IgD-negative memory B cell (primary cell): ENCODE results near the gene IDI2. TPM values are rescaled to one million over a fixed set of nuclear protein-coding genes. Genes with fewer than 3 reads are reported as not detected.

Experiments used
- H3K27ac Mint-ChIP-seq, 3 donors: one replicate each; pipeline ENCODE4 v1.8.0; 2020 to 2022; ENCODE audit warnings: mild to moderate bottlenecking in 3 of 3, mixed read lengths in 3 of 3, moderate library complexity in 1 of 3
- H3K27me3 Mint-ChIP-seq: one replicate; pipeline ENCODE4 v1.8.0; 2021; ENCODE audit warnings: mixed read lengths
- H3K36me3 Mint-ChIP-seq: one replicate; pipeline ENCODE4 v1.8.0; 2020; ENCODE audit warnings: mild to moderate bottlenecking, mixed read lengths
- H3K4me1 Mint-ChIP-seq, 3 donors: one replicate each; pipeline ENCODE4 v1.8.0; 2020 to 2022; ENCODE audit warnings: mixed read lengths in 3 of 3, mild to moderate bottlenecking in 1 of 3
- H3K4me3 Mint-ChIP-seq, 4 donors: one replicate each; pipeline ENCODE4 v1.8.0; 2020 to 2022; ENCODE audit warnings: mild to moderate bottlenecking in 4 of 4, mixed read lengths in 4 of 4, moderate library complexity in 3 of 4
- H3K9me3 Mint-ChIP-seq, 3 donors: one replicate each; pipeline ENCODE4 v1.8.0; 2020 to 2021; ENCODE audit warnings: mixed read lengths in 3 of 3, mild to moderate bottlenecking in 1 of 3
- polyA plus RNA-seq: library from polyadenylated mRNA; unstranded; fragments of 300-500 nt; fragmentation: Illumina TruSeq; gene quantifications from one replicate; pipeline ENCODE4 v1.2.3, GENCODE V29; 2021

Gene IDI2
- polyA plus RNA-seq, 1 donor from 2014 or later: not detected

- Mint-ChIP-seq H3K27me3 (no peaks in the 10 kb centered on the region), H3K36me3 (peaks cover 8% of the 10 kb centered on the region), H3K9me3 (peaks cover under 1 to 10% (median 6%) of the 10 kb centered on the region in 3 donors), H3K4me3 (no peak overlapping the region), H3K4me1 (peaks cover 0 to under 1% (median 0%) of the 10 kb centered on the region in 3 donors), H3K27ac (no peak overlapping the region)
These were observed 19.1 kb downstream of the IDI2 start for GRCh38 chr10:1006573-1006972.

- Mint-ChIP-seq H3K4me3 (no peak overlapping the region), H3K36me3 (peaks cover 18% of the 10 kb centered on the region), H3K27me3 (no peaks in the 10 kb centered on the region), H3K4me1 (peaks cover 0 to 2% (median 0%) of the 10 kb centered on the region in 3 donors), H3K27ac (no peak overlapping the region), H3K9me3 (peaks cover 2 to 10% (median 6%) of the 10 kb centered on the region in 3 donors)
These were observed 21.6 kb downstream of the IDI2 start for GRCh38 chr10:1003884-1004670.

GRCh38 chr10:1002425-1003006 is 23.1 kb downstream of the IDI2 start:
- Mint-ChIP-seq H3K4me3 (no peak overlapping the region), H3K36me3 (peaks cover 20% of the 10 kb centered on the region), H3K4me1 (peaks cover 0 to 2% (median 0%) of the 10 kb centered on the region in 3 donors), H3K27ac (no peak overlapping the region), H3K9me3 (peaks cover 2 to 10% (median 6%) of the 10 kb centered on the region in 3 donors), H3K27me3 (no peaks in the 10 kb centered on the region)

GRCh38 chr10:997266-998022 is 28.2 kb downstream of the IDI2 start:
- peaks cover 2 to 3% (median 2%) of the 10 kb centered on the region in 3 donors for H3K9me3 Mint-ChIP-seq
- H3K27ac Mint-ChIP-seq: peak overlapping the region in 1 of 3 donors; percentile 28
- peaks cover 2 to 10% (median 3%) of the 10 kb centered on the region in 3 donors for H3K4me1 Mint-ChIP-seq
- H3K36me3 Mint-ChIP-seq: peaks cover 23% of the 10 kb centered on the region
- H3K27me3 Mint-ChIP-seq: no peaks in the 10 kb centered on the region
- no peak overlapping the region for H3K4me3 Mint-ChIP-seq

- no peaks in the 10 kb centered on the region for H3K27me3 Mint-ChIP-seq
- no peak overlapping the region for H3K4me3 Mint-ChIP-seq
- peak overlapping the region in 1 of 3 donors; percentile 82 for H3K27ac Mint-ChIP-seq
- peaks cover 9 to 12% (median 9%) of the 10 kb centered on the region in 3 donors for H3K4me1 Mint-ChIP-seq
- H3K36me3 Mint-ChIP-seq: peaks cover 16% of the 10 kb centered on the region
- no peaks in the 10 kb centered on the region for H3K9me3 Mint-ChIP-seq
These were observed 29.6 kb downstream of the IDI2 start for GRCh38 chr10:996031-996430.

GRCh38 chr10:995559-995926 is 30.1 kb downstream of the IDI2 start:
- Mint-ChIP-seq H3K4me3 (peak overlapping the region in 2 of 4 donors; percentile 41 to 74), H3K9me3 (no peaks in the 10 kb centered on the region), H3K36me3 (peaks cover 12% of the 10 kb centered on the region), H3K4me1 (peaks cover 11 to 14% (median 14%) of the 10 kb centered on the region in 3 donors), H3K27me3 (no peaks in the 10 kb centered on the region), H3K27ac (peak overlapping the region; percentile 16 to 82 (median 42))

GRCh38 chr10:994836-995558 is 30.7 kb downstream of the IDI2 start:
- Mint-ChIP-seq H3K4me1 (peaks cover 14 to 17% (median 15%) of the 10 kb centered on the region in 3 donors), H3K27me3 (no peaks in the 10 kb centered on the region), H3K27ac (peak overlapping the region; percentile 16 to 42 (median 27)), H3K36me3 (peaks cover 10% of the 10 kb centered on the region), H3K4me3 (peak overlapping the region in 2 of 4 donors; percentile 41 to 74), H3K9me3 (no peaks in the 10 kb centered on the region)

- Mint-ChIP-seq H3K4me3 (peak overlapping the region in 1 of 4 donors; percentile 69), H3K36me3 (peaks cover 7% of the 10 kb centered on the region), H3K4me1 (peaks cover 22 to 26% (median 24%) of the 10 kb centered on the region in 3 donors), H3K9me3 (no peaks in the 10 kb centered on the region), H3K27ac (peak overlapping the region in 1 of 3 donors; percentile 58), H3K27me3 (no peaks in the 10 kb centered on the region)
These were observed 32.8 kb downstream of the IDI2 start for GRCh38 chr10:992871-993270.

- peaks cover 5% of the 10 kb centered on the region for H3K36me3 Mint-ChIP-seq
- H3K4me1 Mint-ChIP-seq: peaks cover 22 to 26% (median 24%) of the 10 kb centered on the region in 3 donors
- H3K9me3 Mint-ChIP-seq: no peaks in the 10 kb centered on the region
- peak overlapping the region in 1 of 3 donors; percentile 58 for H3K27ac Mint-ChIP-seq
- peak overlapping the region in 1 of 4 donors; percentile 69 for H3K4me3 Mint-ChIP-seq
- no peaks in the 10 kb centered on the region for H3K27me3 Mint-ChIP-seq
These were observed 33.2 kb downstream of the IDI2 start for GRCh38 chr10:992467-992866.

- Mint-ChIP-seq H3K9me3 (no peaks in the 10 kb centered on the region), H3K27ac (peak overlapping the region in 1 of 3 donors; percentile 84), H3K36me3 (peaks cover 4% of the 10 kb centered on the region), H3K4me1 (peaks cover 22 to 28% (median 28%) of the 10 kb centered on the region in 3 donors), H3K4me3 (peak overlapping the region; percentile 9 to 86 (median 61)), H3K27me3 (no peaks in the 10 kb centered on the region)
These were observed 34.9 kb downstream of the IDI2 start for GRCh38 chr10:990808-991207.

GRCh38 chr10:988667-989545 is 36.8 kb downstream of the IDI2 start:
- H3K36me3 Mint-ChIP-seq: peaks cover 1% of the 10 kb centered on the region
- peak overlapping the region; percentile 93 to 98 (median 98) for H3K4me3 Mint-ChIP-seq
- H3K4me1 Mint-ChIP-seq: peaks cover 22 to 28% (median 28%) of the 10 kb centered on the region in 3 donors
- no peaks in the 10 kb centered on the region for H3K9me3 Mint-ChIP-seq
- no peaks in the 10 kb centered on the region for H3K27me3 Mint-ChIP-seq
- H3K27ac Mint-ChIP-seq: peak overlapping the region; percentile 91 to 95 (median 93)

GRCh38 chr10:987870-988666 is 37.6 kb downstream of the IDI2 start, which contains the start of gene GTPBP4:
Gene GTPBP4, plus strand, starts transcription at chr10:988434. Its CDS starts 46 bp downstream, at chr10:988480.
- Mint-ChIP-seq H3K9me3 (no peaks in the 10 kb centered on the region), H3K4me1 (peaks cover 22 to 28% (median 28%) of the 10 kb centered on the region in 3 donors), H3K27ac (peak within 1 kb of the TSS; percentile 91 to 95 (median 93)), H3K27me3 (no peaks in the 10 kb centered on the region), H3K4me3 (peak within 1 kb of the TSS; percentile 93 to 98 (median 98)), H3K36me3 (peaks cover 1% of the 10 kb centered on the region)

GRCh38 chr10:987620-987869 is 38.1 kb downstream of the IDI2 start:
- peaks cover 1% of the 10 kb centered on the region for H3K36me3 Mint-ChIP-seq
- peaks cover 20 to 25% (median 23%) of the 10 kb centered on the region in 3 donors for H3K4me1 Mint-ChIP-seq
- H3K9me3 Mint-ChIP-seq: no peaks in the 10 kb centered on the region
- H3K27ac Mint-ChIP-seq: peak overlapping the region; percentile 91 to 95 (median 93)
- peak overlapping the region; percentile 93 to 98 (median 98) for H3K4me3 Mint-ChIP-seq
- H3K27me3 Mint-ChIP-seq: no peaks in the 10 kb centered on the region
